ENCODE measurements around the gene FMNL3. TPM values are rescaled to one million over a fixed set of nuclear protein-coding genes. Genes with fewer than 3 reads are reported as not detected.
A peak's percentile ranks its signal among the peaks of the same experiment; 100 is the strongest.

The FMNL3 gene
- total and polyA plus RNA-seq, 5 experiments from 2014 or later = 7.6 to 36.5 (median 12.1) TPM

GRCh38 chr12:49672301-49673217 lies 34.6 kb downstream of the FMNL3 start:
- POLR2A ChIA-PET = interaction anchor here (1.2 to 9.7 kb wide), 11 partner anchors 7 to 32 kb away, joined by 3 to 81 read pairs (median 4); partner anchors contain the start of gene FMNL3
- DNase-seq (no peak), ATAC-seq (no peak)
- no peaks in the 10 kb centered on the region for H3K27me3 Mint-ChIP-seq
- H3K9me3 Mint-ChIP-seq = no peaks in the 10 kb centered on the region
- H3K36me3 Mint-ChIP-seq = peaks cover 0 to 3% (median 0%) of the 10 kb centered on the region in 3 donors
- H3K4me3 Mint-ChIP-seq = peak overlapping the region in 8 of 10 donors; percentile 67 to 87 (median 76)
- H3K27ac Mint-ChIP-seq = peak overlapping the region; percentile 92 to 99 (median 98)
- peaks cover 60 to 96% (median 93%) of the 10 kb centered on the region in 4 donors for H3K4me1 Mint-ChIP-seq

- ATAC-seq = peak; percentile 92 to 93
- H3K27ac Mint-ChIP-seq = peak overlapping the region; percentile 92 to 99 (median 98)
- peak in 9 of 10 donors; percentile 45 to 81 (median 68) for DNase-seq
- no peaks in the 10 kb centered on the region for H3K27me3 Mint-ChIP-seq
- H3K9me3 Mint-ChIP-seq = no peaks in the 10 kb centered on the region
- peaks cover 59 to 100% (median 95%) of the 10 kb centered on the region in 4 donors for H3K4me1 Mint-ChIP-seq
- peaks cover 0 to 5% (median 3%) of the 10 kb centered on the region in 3 donors for H3K36me3 Mint-ChIP-seq
- peak overlapping the region; percentile 67 to 87 (median 76) for H3K4me3 Mint-ChIP-seq
- POLR2A ChIA-PET = interaction anchor here (0.6 to 9.7 kb wide), 13 partner anchors 9 to 85 kb away, joined by 3 to 81 read pairs (median 6); partner anchors contain the start of gene FMNL3
Observed at GRCh38 chr12:49671031-49671765, 36.0 kb downstream of the FMNL3 start.

GRCh38 chr12:49669796-49670195 lies 37.4 kb downstream of the FMNL3 start:
- DNase-seq (peak in 2 of 10 donors; percentile 21 to 36), ATAC-seq (no peak)
- peak overlapping the region in 9 of 10 donors; percentile 32 to 87 (median 74) for H3K4me3 Mint-ChIP-seq
- H3K27me3 Mint-ChIP-seq = no peaks in the 10 kb centered on the region
- POLR2A ChIA-PET = interaction anchor here (0.7 to 9.7 kb wide), 7 partner anchors 8 to 35 kb away, joined by 3 to 81 read pairs (median 9); partner anchors contain the start of gene FMNL3
- peaks cover 0 to 9% (median 8%) of the 10 kb centered on the region in 3 donors for H3K36me3 Mint-ChIP-seq
- no peaks in the 10 kb centered on the region for H3K9me3 Mint-ChIP-seq
- peaks cover 58 to 98% (median 95%) of the 10 kb centered on the region in 4 donors for H3K4me1 Mint-ChIP-seq
- peak overlapping the region; percentile 92 to 99 (median 98) for H3K27ac Mint-ChIP-seq

GRCh38 chr12:49667325-49668090 lies 39.7 kb downstream of the FMNL3 start:
- Mint-ChIP-seq H3K27ac (peak overlapping the region in 9 of 10 donors; percentile 69 to 98 (median 89)), H3K9me3 (no peaks in the 10 kb centered on the region), H3K4me1 (peaks cover 59 to 97% (median 95%) of the 10 kb centered on the region in 4 donors), H3K4me3 (peak overlapping the region in 2 of 10 donors; percentile 18 to 40), H3K27me3 (no peaks in the 10 kb centered on the region), H3K36me3 (peaks cover 0 to 10% (median 9%) of the 10 kb centered on the region in 3 donors)
- DNase-seq (no peak), ATAC-seq (no peak)
- POLR2A ChIA-PET = interaction anchor here (0.9 to 9.7 kb wide), 2 partner anchors 19 to 37 kb away, joined by 3 to 81 read pairs; partner anchors contain the start of gene FMNL3

GRCh38 chr12:49666176-49666575 lies 41.0 kb downstream of the FMNL3 start:
- Mint-ChIP-seq H3K27me3 (no peaks in the 10 kb centered on the region), H3K36me3 (peaks cover 6 to 18% (median 17%) of the 10 kb centered on the region in 3 donors), H3K27ac (peak overlapping the region in 8 of 10 donors; percentile 17 to 99 (median 65)), H3K4me3 (no peak overlapping the region), H3K4me1 (peaks cover 66 to 97% (median 95%) of the 10 kb centered on the region in 4 donors), H3K9me3 (peaks cover 0 to 3% (median 0%) of the 10 kb centered on the region in 9 donors)
- ATAC-seq (no peak), DNase-seq (no peak)
- POLR2A ChIA-PET = interaction anchor here (0.9 to 9.7 kb wide), 4 partner anchors 9 to 75 kb away, joined by 3 to 81 read pairs (median 4); partner anchors contain the start of genes FMNL3 and TMBIM6

GRCh38 chr12:49665384-49665783 lies 41.8 kb downstream of the FMNL3 start:
- peaks cover 66 to 97% (median 94%) of the 10 kb centered on the region in 4 donors for H3K4me1 Mint-ChIP-seq
- no peak for DNase-seq
- H3K9me3 Mint-ChIP-seq = peaks cover 0 to 3% (median 0%) of the 10 kb centered on the region in 9 donors
- no peaks in the 10 kb centered on the region for H3K27me3 Mint-ChIP-seq
- H3K27ac Mint-ChIP-seq = peak overlapping the region; percentile 31 to 99 (median 92)
- peak overlapping the region in 5 of 10 donors; percentile 14 to 78 (median 54) for H3K4me3 Mint-ChIP-seq
- ATAC-seq = no peak
- POLR2A ChIA-PET = interaction anchor here (0.5 to 9.7 kb wide), 6 partner anchors 8 to 76 kb away, joined by 3 to 81 read pairs (median 3); partner anchors contain the start of genes FMNL3 and TMBIM6
- peaks cover 6 to 23% (median 18%) of the 10 kb centered on the region in 3 donors for H3K36me3 Mint-ChIP-seq

GRCh38 chr12:49664591-49665239 lies 42.5 kb downstream of the FMNL3 start:
- Mint-ChIP-seq H3K27me3 (no peaks in the 10 kb centered on the region), H3K27ac (peak overlapping the region; percentile 71 to 99 (median 93)), H3K36me3 (peaks cover 6 to 26% (median 18%) of the 10 kb centered on the region in 3 donors), H3K4me3 (peak overlapping the region in 9 of 10 donors; percentile 14 to 78 (median 53)), H3K4me1 (peaks cover 61 to 96% (median 93%) of the 10 kb centered on the region in 4 donors), H3K9me3 (peaks cover 0 to 3% (median 0%) of the 10 kb centered on the region in 9 donors)
- no peak for ATAC-seq
- DNase-seq = no peak
- POLR2A ChIA-PET = interaction anchor here (0.6 to 4.7 kb wide), 5 partner anchors 8 to 167 kb away, joined by 3 to 73 read pairs (median 7); partner anchors contain the start of genes FMNL3, PRPF40B and TMBIM6

GRCh38 chr12:49664167-49664566 lies 43.0 kb downstream of the FMNL3 start:
- H3K27me3 Mint-ChIP-seq = no peaks in the 10 kb centered on the region
- peaks cover 60 to 92% (median 90%) of the 10 kb centered on the region in 4 donors for H3K4me1 Mint-ChIP-seq
- ATAC-seq = no peak
- H3K4me3 Mint-ChIP-seq = peak overlapping the region in 6 of 10 donors; percentile 14 to 88 (median 70)
- peaks cover 6 to 29% (median 18%) of the 10 kb centered on the region in 3 donors for H3K36me3 Mint-ChIP-seq
- POLR2A ChIA-PET = interaction anchor here (0.6 to 4.7 kb wide), 7 partner anchors 8 to 168 kb away, joined by 3 to 73 read pairs (median 7); partner anchors contain the start of genes FMNL3 and PRPF40B
- peaks cover 0 to 3% (median 0%) of the 10 kb centered on the region in 9 donors for H3K9me3 Mint-ChIP-seq
- H3K27ac Mint-ChIP-seq = peak overlapping the region; percentile 67 to 99 (median 96)
- no peak for DNase-seq

GRCh38 chr12:49662998-49663843 lies 44.0 kb downstream of the FMNL3 start:
- peak overlapping the region; percentile 71 to 88 (median 84) for H3K4me3 Mint-ChIP-seq
- DNase-seq (peak; percentile 50 to 91 (median 72)), ATAC-seq (peak; percentile 98 to 100)
- H3K27me3 Mint-ChIP-seq = no peaks in the 10 kb centered on the region
- peaks cover 0 to 3% (median 0%) of the 10 kb centered on the region in 9 donors for H3K9me3 Mint-ChIP-seq
- peak overlapping the region; percentile 92 to 99 (median 98) for H3K27ac Mint-ChIP-seq
- peaks cover 56 to 88% (median 83%) of the 10 kb centered on the region in 4 donors for H3K4me1 Mint-ChIP-seq
- H3K36me3 Mint-ChIP-seq = peaks cover 6 to 33% (median 25%) of the 10 kb centered on the region in 3 donors
- POLR2A ChIA-PET = interaction anchor here (0.6 to 4.7 kb wide), 19 partner anchors 9 to 296 kb away, joined by 3 to 73 read pairs (median 4); partner anchors contain the start of genes BCDIN3D, FMNL3, PRPF40B and SPATS2

Data from naive thymus-derived CD8-positive, alpha-beta T cell (primary cell).